HCT116 (cell line): Measurements from ENCODE around the gene SNRNP70. TPM values are rescaled to one million over a fixed set of nuclear protein-coding genes. Genes with fewer than 3 reads are reported as not detected.
A peak's percentile ranks its signal among the peaks of the same experiment; 100 is the strongest.

Source experiments
- ATAC-seq: fragments of 200-7000 bp; cut with Tn5 transposase; 2 replicates; pipeline ENCODE4 v1.9.1; 2020; ENCODE audit warnings: mild to moderate bottlenecking, moderate library complexity
- BruUV-seq: library from RNA; stranded (reverse); fragments of 400-500 nt; replicated peaks from 2 replicates; lab custom pipeline; 2021; lab: Mats Ljungman, UMichigan
- CTCF ChIA-PET: fragments of 300-600 bp; sonication (Branson Sonifier 250); formaldehyde crosslinking; loops from one replicate; lab custom pipeline; 2021; ENCODE audit warnings: antibody characterized with exemption; lab: Charles Lee
- POLR2A ChIA-PET: fragments of 300-600, 350-600 bp; sonication (Branson Sonifier 250); formaldehyde crosslinking; loops from one replicate; lab custom pipeline; 2021; ENCODE audit warnings: antibody characterized with exemption; lab: Charles Lee
- RAD21 ChIA-PET, 2 experiments: fragments of 300-600 bp; sonication (Branson Sonifier 250); formaldehyde crosslinking; loops; one replicate each; lab custom pipeline; 2023; ENCODE audit warnings: low total read pairs in 2 of 2; ENCODE audit not compliant: uncharacterized antibody in 2 of 2, unreplicated experiment in 2 of 2, low non-redundant PET in 1 of 2; lab: Charles Lee
- DNase-seq: peaks from one replicate; pipeline ENCODE4 v3.0.0-alpha.2; 2010; ENCODE audit warnings: low read depth, low spot score
- H2AFZ ChIP-seq: fragments of 200-600 bp; shearing (Covaris generic), sonication (generic); 2 replicates; pipeline ENCODE4 v1.6.1; 2017; ENCODE audit warnings: low read depth, mixed run types, mixed read lengths, antibody characterized with exemption, low read length; ENCODE audit not compliant: poor library complexity, severe bottlenecking
- H3K27ac ChIP-seq: 2 replicates; pipeline ENCODE4 v1.5.1; 2012; ENCODE audit warnings: low read depth, low read length
- H3K27me3 ChIP-seq: fragments of 200-600 bp; sonication (generic); 2 replicates; pipeline ENCODE4 v1.6.1; 2016; ENCODE audit warnings: mixed run types, low read length, mixed read lengths; ENCODE audit not compliant: insufficient read depth
- H3K36me3 ChIP-seq, 2 experiments: fragments of 200-500 bp in 1 of 2; fragments of 200-600 bp in 1 of 2; sonication (Bioruptor generic) in 1 of 2; sonication (generic) in 1 of 2; 2 replicates each; pipeline versions ENCODE4 v1.5.1 to v1.6.1; 2014 to 2016; ENCODE audit warnings: low read length in 2 of 2, inconsistent platforms in 1 of 2, mixed read lengths in 1 of 2, mixed run types in 1 of 2; ENCODE audit not compliant: insufficient read depth in 2 of 2, control insufficient read depth in 1 of 2
- H3K4me1 ChIP-seq, 2 experiments: fragments of 200-600 bp in 1 of 2; sonication (generic) in 1 of 2; 2 replicates each; pipeline versions ENCODE4 v1.5.1 to v1.6.1; 2012 to 2017; ENCODE audit warnings: low read length in 2 of 2, inconsistent platforms in 1 of 2, mild to moderate bottlenecking in 1 of 2, mixed read lengths in 1 of 2, mixed run types in 1 of 2, moderate library complexity in 1 of 2; ENCODE audit not compliant: insufficient read depth in 2 of 2, control insufficient read depth in 1 of 2
- H3K4me2 ChIP-seq: fragments of 200-600 bp; sonication (generic); 2 replicates; pipeline ENCODE4 v1.6.1; 2017; ENCODE audit warnings: mixed run types, low read length, mixed read lengths
- H3K4me3 ChIP-seq, 2 experiments: fragments of 200-600 bp in 1 of 2; sonication (generic) in 1 of 2; replicated peaks in 1 of 2; 2 replicates each; pipeline ENCODE4 v1.5.1; 2011 to 2016; ENCODE audit warnings: low read length in 2 of 2, control low read depth in 1 of 2, low read depth in 1 of 2, mild to moderate bottlenecking in 1 of 2, mixed read lengths in 1 of 2, mixed run types in 1 of 2
- H3K79me2 ChIP-seq: fragments of 200-600 bp; sonication (generic); 2 replicates; pipeline ENCODE4 v1.6.1; 2017; ENCODE audit warnings: mild to moderate bottlenecking, mixed run types, low read length, moderate library complexity, mixed read lengths; ENCODE audit not compliant: insufficient read depth
- H3K9ac ChIP-seq: fragments of 200-600 bp; sonication (generic); 2 replicates; pipeline ENCODE4 v1.6.1; 2016; ENCODE audit warnings: low read length, mixed read lengths
- H3K9me2 ChIP-seq: fragments of 200-600 bp; sonication (generic), shearing (Covaris generic); 2 replicates; pipeline ENCODE4 v1.6.1; 2017; ENCODE audit warnings: mixed run types, mild to moderate bottlenecking, moderate library complexity; ENCODE audit not compliant: insufficient read depth
- H3K9me3 ChIP-seq, 2 experiments: fragments of 200-500 bp in 1 of 2; fragments of 200-600 bp in 1 of 2; sonication (Bioruptor generic) in 1 of 2; sonication (generic) in 1 of 2; 2 replicates each; pipeline ENCODE4 v1.6.1; 2014 to 2017; ENCODE audit warnings: low read length in 2 of 2, mixed read lengths in 2 of 2, inconsistent platforms in 1 of 2, low read depth in 1 of 2, mild to moderate bottlenecking in 1 of 2, mixed run types in 1 of 2, moderate library complexity in 1 of 2; ENCODE audit not compliant: control insufficient read depth in 1 of 2, insufficient read depth in 1 of 2
- H4K20me1 ChIP-seq: fragments of 200-600 bp; sonication (generic), shearing (Covaris generic); 2 replicates; pipeline ENCODE4 v1.6.1; 2017; ENCODE audit warnings: mixed run types, mild to moderate bottlenecking, moderate library complexity; ENCODE audit not compliant: insufficient read depth
- MAX ChIP-seq: IDR thresholded peaks from 2 replicates; pipeline ENCODE4 v1.6.1; 2012
- intact Hi-C: fragments of 100-400 bp; cut with micrococcal nuclease; formaldehyde crosslinking; loops from 2 replicates; pipeline ENCODE4 v1.10.0; 2022
- total RNA-seq: library from RNA; stranded (reverse); gene quantifications from one replicate; pipeline ENCODE4 v1.2.1, GENCODE V29; 2021; ENCODE audit not compliant: unreplicated experiment
- TF ChIP-seq, protein P1 (sequence below): IDR thresholded peaks from 2 replicates; pipeline ENCODE4 v1.6.1; 2011; ENCODE audit warnings: mild to moderate bottlenecking, low read length, moderate library complexity; ENCODE audit not compliant: insufficient replicate concordance; ENCODE audit errors: extremely low read depth

Gene SNRNP70
- total RNA-seq, 1 experiment from 2014 or later: 236 TPM

DNA sequence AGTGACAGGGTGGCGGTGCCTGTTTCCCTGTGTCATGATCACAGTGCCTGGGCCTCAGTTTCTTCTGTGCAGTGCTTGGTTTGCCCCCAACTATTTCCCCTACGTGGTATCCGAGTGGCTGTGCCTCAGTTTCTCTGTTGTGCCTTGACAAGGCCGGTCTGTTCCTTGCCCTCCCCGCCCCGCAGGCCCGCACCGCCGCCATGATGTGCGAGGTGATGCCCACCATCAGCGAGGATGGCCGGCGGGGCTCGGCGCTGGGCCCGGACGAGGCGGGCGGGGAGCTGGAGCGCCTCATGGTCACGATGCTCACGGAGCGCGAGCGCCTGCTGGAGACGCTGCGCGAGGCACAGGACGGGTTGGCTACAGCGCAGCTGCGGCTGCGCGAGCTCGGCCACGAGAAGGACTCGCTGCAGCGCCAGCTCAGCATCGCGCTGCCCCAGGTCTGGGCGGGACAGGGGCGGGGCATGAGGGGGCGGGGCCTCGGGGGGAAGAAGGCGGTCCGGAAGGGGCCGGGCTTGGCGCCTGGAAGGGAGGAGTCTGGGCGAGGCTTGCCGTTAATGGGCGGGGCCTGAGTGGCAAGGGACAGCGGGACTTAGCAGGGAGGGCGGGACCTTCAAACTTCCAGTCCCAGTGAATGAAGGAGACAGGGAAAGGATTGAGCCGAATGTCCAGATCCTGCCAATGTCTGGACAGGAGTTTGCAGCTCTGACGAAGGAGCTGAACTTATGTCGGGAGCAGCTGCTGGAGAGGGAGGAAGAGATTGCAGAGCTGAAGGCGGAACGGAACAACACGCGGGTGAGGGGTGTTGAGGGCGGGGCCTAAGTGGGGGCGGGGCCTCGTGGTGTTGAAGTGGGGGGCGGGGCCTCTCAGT lies 42.7 kb downstream of the SNRNP70 start (continued):
- TF ChIP-seq, protein P1, sequence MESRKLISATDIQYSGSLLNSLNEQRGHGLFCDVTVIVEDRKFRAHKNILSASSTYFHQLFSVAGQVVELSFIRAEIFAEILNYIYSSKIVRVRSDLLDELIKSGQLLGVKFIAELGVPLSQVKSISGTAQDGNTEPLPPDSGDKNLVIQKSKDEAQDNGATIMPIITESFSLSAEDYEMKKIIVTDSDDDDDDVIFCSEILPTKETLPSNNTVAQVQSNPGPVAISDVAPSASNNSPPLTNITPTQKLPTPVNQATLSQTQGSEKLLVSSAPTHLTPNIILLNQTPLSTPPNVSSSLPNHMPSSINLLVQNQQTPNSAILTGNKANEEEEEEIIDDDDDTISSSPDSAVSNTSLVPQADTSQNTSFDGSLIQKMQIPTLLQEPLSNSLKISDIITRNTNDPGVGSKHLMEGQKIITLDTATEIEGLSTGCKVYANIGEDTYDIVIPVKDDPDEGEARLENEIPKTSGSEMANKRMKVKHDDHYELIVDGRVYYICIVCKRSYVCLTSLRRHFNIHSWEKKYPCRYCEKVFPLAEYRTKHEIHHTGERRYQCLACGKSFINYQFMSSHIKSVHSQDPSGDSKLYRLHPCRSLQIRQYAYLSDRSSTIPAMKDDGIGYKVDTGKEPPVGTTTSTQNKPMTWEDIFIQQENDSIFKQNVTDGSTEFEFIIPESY: peak; percentile 47

GRCh38 chr19:49128545-49129237 lies 43.4 kb downstream of the SNRNP70 start:
- intact Hi-C loops: no loop called here
- ChIA-PET CTCF (interaction anchor here (1.3 to 2.2 kb wide), 6 partner anchors 8 to 70 kb away, joined by 3 to 17 read pairs (median 10); partner anchors contain the start of gene LIN7B), POLR2A (interaction anchor here (0.6 to 2.3 kb wide), 5 partner anchors 15 to 1404 kb away, joined by 4 to 9 read pairs (median 5); partner anchors contain the start of genes GYS1, LIN7B and RUVBL2), RAD21 (no interaction called here)
- H3K9ac ChIP-seq: peak overlapping the region; percentile 57
- DNase-seq: no peak
- H3K9me2 ChIP-seq: no peaks in the 10 kb centered on the region
- TF ChIP-seq MAX: no peak
- H3K27ac ChIP-seq: peak overlapping the region; percentile 62
- ATAC-seq: no peak
- no peaks in the 10 kb centered on the region for H3K79me2 ChIP-seq
- H3K4me2 ChIP-seq: peak overlapping the region; percentile 88
- peaks cover 12 to 26% of the 10 kb centered on the region in 2 experiments for H3K4me1 ChIP-seq
- H3K4me3 ChIP-seq: peak overlapping the region; percentile 40 to 60
- H3K27me3 ChIP-seq: no peaks in the 10 kb centered on the region
- H3K36me3 ChIP-seq: peaks cover 0 to 5% of the 10 kb centered on the region in 2 experiments; a peak in 1 of 4 replicates
- no peak overlapping the region for H2AFZ ChIP-seq
- TSS peak; percentile 89 for BruUV-seq
- H3K9me3 ChIP-seq: no peaks in the 10 kb centered on the region
- H4K20me1 ChIP-seq: no peaks in the 10 kb centered on the region
